CD4-positive, alpha-beta T cell (primary cell): Measurements from ENCODE around the gene C2. TPM values are rescaled to one million over a fixed set of nuclear protein-coding genes. Genes with fewer than 3 reads are reported as not detected.

Experiments used
- ATAC-seq: fragments of 200-7000 bp; cut with Tn5 transposase; one replicate; pipeline ENCODE4 v1.10.0; 2022; ENCODE audit warnings: mild to moderate bottlenecking; ENCODE audit not compliant: poor library complexity
- CTCF ChIA-PET: fragments of 350-600 bp; sonication (Branson Sonifier 250); formaldehyde crosslinking; loops from one replicate; lab custom pipeline; 2021; ENCODE audit warnings: antibody characterized with exemption, inconsistent platforms; lab: Charles Lee
- POLR2A ChIA-PET: fragments of 350-600 bp; sonication (Branson Sonifier 250); formaldehyde crosslinking; loops from one replicate; lab custom pipeline; 2021; ENCODE audit warnings: antibody characterized with exemption, inconsistent platforms; lab: Charles Lee
- DNase-seq, 14 experiments: peaks; one replicate each; pipeline ENCODE4 v3.0.0-alpha.2; 2013 to 2020; ENCODE audit warnings: mixed read lengths in 2 of 14
- H3K27ac ChIP-seq, 2 donors: one replicate each; pipeline versions ENCODE4 v1.5.1 to v1.7.0; 2013; ENCODE audit warnings: low read length in 2 of 2, low read depth in 1 of 2, mild to moderate bottlenecking in 1 of 2
- H3K27me3 ChIP-seq, 2 experiments: 1 replicate in 1 of 2; 2 replicates in 1 of 2; pipeline versions ENCODE4 v1.6.1 to v1.7.0; 2013; ENCODE audit warnings: low read length in 2 of 2, control low read depth in 1 of 2, mild to moderate bottlenecking in 1 of 2, moderate library complexity in 1 of 2; ENCODE audit not compliant: insufficient read depth in 2 of 2, control insufficient read depth in 1 of 2
- H3K36me3 ChIP-seq: one replicate; pipeline ENCODE4 v1.6.1; 2013; ENCODE audit warnings: low read length, control low read depth; ENCODE audit not compliant: insufficient read depth
- H3K4me1 ChIP-seq: one replicate; pipeline ENCODE4 v1.6.1; 2013; ENCODE audit warnings: low read length, control low read depth; ENCODE audit not compliant: insufficient read depth
- H3K4me3 ChIP-seq: one replicate; pipeline ENCODE4 v1.5.1; 2013; ENCODE audit warnings: mild to moderate bottlenecking, low read length, moderate library complexity
- H3K9me3 ChIP-seq, 2 experiments: 1 replicate in 1 of 2; 2 replicates in 1 of 2; pipeline versions ENCODE4 v1.6.1 to v1.7.0; 2013; ENCODE audit warnings: low read length in 2 of 2, mild to moderate bottlenecking in 2 of 2, control low read depth in 1 of 2, moderate library complexity in 1 of 2; ENCODE audit not compliant: control insufficient read depth in 1 of 2, insufficient read depth in 1 of 2
- H3K27ac Mint-ChIP-seq: one replicate; pipeline ENCODE4 v1.8.0; 2020; ENCODE audit warnings: mixed read lengths
- H3K27me3 Mint-ChIP-seq: one replicate; pipeline ENCODE4 v1.8.0; 2021; ENCODE audit warnings: mixed read lengths
- H3K36me3 Mint-ChIP-seq: one replicate; pipeline ENCODE4 v1.8.0; 2021; ENCODE audit warnings: low read depth, mixed read lengths
- H3K4me1 Mint-ChIP-seq: one replicate; pipeline ENCODE4 v1.8.0; 2021; ENCODE audit warnings: low read depth, mixed read lengths
- H3K4me3 Mint-ChIP-seq: one replicate; pipeline ENCODE4 v1.8.0; 2020; ENCODE audit warnings: mild to moderate bottlenecking, mixed read lengths
- H3K9me3 Mint-ChIP-seq: one replicate; pipeline ENCODE4 v1.8.0; 2020; ENCODE audit warnings: mixed read lengths
- intact Hi-C, 2 experiments: fragments of 100-400 bp; cut with DNase I in 1 of 2; cut with micrococcal nuclease in 1 of 2; formaldehyde crosslinking; loops; one replicate each; pipeline versions ENCODE4 v1.15.1 to v1.9.0; 2023 to 2025; cut with DNase I, micrococcal nuclease
- total RNA-seq, 174 experiments: library from RNA in 2 of 174; stranded (reverse) in 2 of 174; gene quantifications; one replicate each; pipeline ENCODE4 v1.2.3 and lab custom pipeline; 2021 to 2026
- TF ChIP-seq, protein P1 (sequence below): fragments of 200-600 bp; IDR thresholded peaks from one replicate; pipeline ENCODE4 v1.8.0; 2022; ENCODE audit warnings: antibody characterized with exemption, mild to moderate bottlenecking

C2 gene
- total RNA-seq, 2 experiments from 2014 or later, result 1.4 to 2.3 TPM

DNA sequence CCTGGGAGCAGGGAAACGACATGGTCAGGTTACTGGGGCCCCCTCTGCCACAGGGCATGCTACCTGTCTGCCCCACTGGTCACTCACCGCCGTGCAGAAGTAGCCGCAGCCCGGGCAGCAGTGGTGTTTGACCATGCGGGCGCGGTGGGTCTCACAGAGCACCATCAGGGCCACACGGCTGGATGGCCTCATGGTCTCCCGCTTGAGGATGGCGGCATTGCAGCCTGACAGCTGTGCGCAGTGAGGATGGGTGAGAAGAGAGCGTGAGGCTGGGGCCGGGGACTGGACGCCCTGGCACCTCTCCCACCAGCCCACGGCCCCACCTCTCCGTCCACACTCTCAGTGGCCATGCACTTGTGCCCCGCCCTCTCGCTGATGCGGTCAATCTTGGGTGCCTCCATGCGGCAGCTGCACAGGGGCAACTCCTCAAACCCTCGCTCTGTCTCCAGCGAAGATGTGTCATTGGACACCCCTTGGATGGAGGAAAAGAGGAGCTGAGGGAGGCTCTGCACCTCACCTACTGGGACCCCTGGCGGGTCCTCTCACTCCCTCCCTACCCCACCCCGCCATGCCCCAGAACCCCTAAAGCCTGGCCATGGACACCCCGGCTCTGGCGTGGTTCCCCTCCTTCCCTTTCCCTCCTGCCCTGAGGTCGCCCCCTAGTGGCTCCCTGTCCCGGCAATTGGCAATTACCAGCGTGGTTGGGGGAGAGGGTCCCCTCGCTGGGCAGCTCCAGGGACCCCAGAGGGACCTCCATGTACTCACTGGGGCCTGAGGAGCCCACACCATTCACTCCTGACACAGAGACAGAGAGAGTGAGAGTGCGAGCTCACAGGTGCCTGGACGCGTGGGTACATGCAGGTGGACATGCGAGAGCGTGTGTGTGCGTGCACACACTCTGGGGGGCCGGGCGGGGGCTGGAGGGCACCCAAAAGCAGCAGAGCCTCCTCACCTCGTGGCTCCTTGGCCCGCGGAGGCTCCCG is 39.0 kb upstream of the C2 start:
- CTCF ChIA-PET, result interaction anchor here (1.0 to 1.6 kb wide), 3 partner anchors 10 to 237 kb away, joined by 3 read pairs; no protein-coding TSS in a partner anchor
- Mint-ChIP-seq H3K36me3 (peaks cover 85% of the 10 kb centered on the region), H3K9me3 (no peaks in the 10 kb centered on the region), H3K27me3 (no peaks in the 10 kb centered on the region), H3K4me1 (no peaks in the 10 kb centered on the region), H3K27ac (no peak overlapping the region), H3K4me3 (no peak overlapping the region)
- Histone ChIP-seq H3K27me3 (no peaks in the 10 kb centered on the region), H3K9me3 (no peaks in the 10 kb centered on the region), H3K4me1 (peaks cover 8% of the 10 kb centered on the region), H3K4me3 (no peak overlapping the region), H3K36me3 (peaks cover 83% of the 10 kb centered on the region), H3K27ac (no peak overlapping the region)
- DNase-seq (peak; percentile 40 to 72 (median 52)), ATAC-seq (peak; percentile 70)
- TF ChIP-seq, protein P1, sequence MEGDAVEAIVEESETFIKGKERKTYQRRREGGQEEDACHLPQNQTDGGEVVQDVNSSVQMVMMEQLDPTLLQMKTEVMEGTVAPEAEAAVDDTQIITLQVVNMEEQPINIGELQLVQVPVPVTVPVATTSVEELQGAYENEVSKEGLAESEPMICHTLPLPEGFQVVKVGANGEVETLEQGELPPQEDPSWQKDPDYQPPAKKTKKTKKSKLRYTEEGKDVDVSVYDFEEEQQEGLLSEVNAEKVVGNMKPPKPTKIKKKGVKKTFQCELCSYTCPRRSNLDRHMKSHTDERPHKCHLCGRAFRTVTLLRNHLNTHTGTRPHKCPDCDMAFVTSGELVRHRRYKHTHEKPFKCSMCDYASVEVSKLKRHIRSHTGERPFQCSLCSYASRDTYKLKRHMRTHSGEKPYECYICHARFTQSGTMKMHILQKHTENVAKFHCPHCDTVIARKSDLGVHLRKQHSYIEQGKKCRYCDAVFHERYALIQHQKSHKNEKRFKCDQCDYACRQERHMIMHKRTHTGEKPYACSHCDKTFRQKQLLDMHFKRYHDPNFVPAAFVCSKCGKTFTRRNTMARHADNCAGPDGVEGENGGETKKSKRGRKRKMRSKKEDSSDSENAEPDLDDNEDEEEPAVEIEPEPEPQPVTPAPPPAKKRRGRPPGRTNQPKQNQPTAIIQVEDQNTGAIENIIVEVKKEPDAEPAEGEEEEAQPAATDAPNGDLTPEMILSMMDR, result peak; percentile 84
- intact Hi-C loops, result loop anchor here in 1 of 2 experiments (1.0 kb wide), 1 partner anchor 208 kb away; no protein-coding TSS in a partner anchor
- POLR2A ChIA-PET, result no interaction called here

DNA sequence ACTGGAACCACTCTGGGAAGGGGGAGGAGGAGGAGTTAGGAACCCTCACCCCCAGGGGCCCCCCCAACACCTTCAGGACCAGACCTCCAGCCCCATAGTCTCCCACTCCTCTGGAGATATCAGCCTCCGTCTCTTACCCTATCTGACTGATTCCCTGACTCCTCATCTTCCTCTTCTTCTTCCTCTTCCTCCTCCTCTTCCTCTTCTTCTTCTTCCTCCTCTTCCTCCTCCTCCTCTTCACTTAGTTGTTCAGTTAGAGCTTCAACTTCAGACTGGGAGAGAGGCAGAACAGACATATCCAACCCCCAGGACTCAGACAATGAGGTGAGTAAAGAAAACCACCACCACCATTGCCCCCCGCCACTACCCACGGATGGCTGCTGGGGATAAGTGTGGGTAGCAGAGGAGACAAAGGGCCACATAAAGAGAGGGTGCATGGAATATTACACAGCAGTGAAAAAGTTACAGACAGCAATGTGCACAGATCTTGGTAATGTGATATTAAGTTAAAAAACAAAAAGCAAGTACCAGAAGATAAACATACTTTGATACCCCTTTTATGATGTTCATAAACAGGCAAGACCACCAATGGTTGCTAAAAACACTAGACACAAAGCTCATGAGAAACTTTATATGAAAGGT is 38.1 kb upstream of the C2 start:
- POLR2A ChIA-PET, result no interaction called here
- CTCF ChIA-PET, result interaction anchor here (1.1 to 1.6 kb wide), 2 partner anchors 9 to 24 kb away, joined by 3 read pairs; no protein-coding TSS in a partner anchor
- Histone ChIP-seq H3K4me3 (no peak overlapping the region), H3K27me3 (no peaks in the 10 kb centered on the region), H3K9me3 (no peaks in the 10 kb centered on the region), H3K36me3 (peaks cover 78% of the 10 kb centered on the region), H3K27ac (no peak overlapping the region), H3K4me1 (peaks cover 8% of the 10 kb centered on the region)
- TF ChIP-seq, protein P1, result no peak
- H3K4me3 Mint-ChIP-seq, result no peak overlapping the region
- DNase-seq (no peak), ATAC-seq (no peak)
- H3K4me1 Mint-ChIP-seq, result no peaks in the 10 kb centered on the region
- peaks cover 85% of the 10 kb centered on the region for H3K36me3 Mint-ChIP-seq
- H3K9me3 Mint-ChIP-seq, result no peaks in the 10 kb centered on the region
- no peaks in the 10 kb centered on the region for H3K27me3 Mint-ChIP-seq
- H3K27ac Mint-ChIP-seq, result no peak overlapping the region
- intact Hi-C loops, result no loop called here

DNA sequence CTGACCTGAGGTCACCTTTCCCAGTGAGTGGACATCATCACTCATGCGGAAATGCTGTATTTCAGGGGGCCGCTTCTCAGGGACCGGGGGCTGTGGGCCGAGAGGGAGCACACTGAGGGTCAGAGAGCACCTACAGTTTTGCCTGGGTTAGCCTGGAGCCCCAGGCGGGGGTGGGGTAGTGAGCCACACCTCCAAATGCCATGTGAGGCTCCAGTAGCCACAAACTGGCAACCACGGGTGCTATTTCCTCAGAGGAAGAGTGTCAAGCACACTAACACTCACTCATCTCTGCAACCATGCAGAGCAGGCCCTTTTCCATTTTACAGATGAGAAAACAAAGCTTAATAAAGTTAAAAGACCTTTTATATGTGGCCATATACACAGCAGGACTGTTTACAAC is 34.7 kb upstream of the C2 start:
- Mint-ChIP-seq H3K36me3 (peaks cover 73% of the 10 kb centered on the region), H3K27ac (no peak overlapping the region), H3K4me1 (peaks cover 14% of the 10 kb centered on the region), H3K9me3 (no peaks in the 10 kb centered on the region), H3K4me3 (no peak overlapping the region), H3K27me3 (no peaks in the 10 kb centered on the region)
- Histone ChIP-seq H3K27me3 (no peaks in the 10 kb centered on the region), H3K36me3 (peaks cover 54% of the 10 kb centered on the region), H3K4me1 (peaks cover 20% of the 10 kb centered on the region), H3K27ac (no peak overlapping the region), H3K4me3 (no peak overlapping the region), H3K9me3 (no peaks in the 10 kb centered on the region)
- TF ChIP-seq, protein P1, result no peak
- ChIA-PET CTCF (no interaction called here), POLR2A (no interaction called here)
- intact Hi-C loops, result no loop called here
- DNase-seq (no peak), ATAC-seq (no peak)
